ENCODE data around the gene LOXHD1. TPM values are rescaled to one million over a fixed set of nuclear protein-coding genes. Genes with fewer than 3 reads are reported as not detected.

Gene LOXHD1
- total RNA-seq, 1 experiment from 2014 or later: 0.35 TPM

- TF ChIP-seq FOXP4 (CRISPR knock-in tag; IDR thresholded peaks at IDR 0.05): no peak
- TF ChIP-seq, protein P1, sequence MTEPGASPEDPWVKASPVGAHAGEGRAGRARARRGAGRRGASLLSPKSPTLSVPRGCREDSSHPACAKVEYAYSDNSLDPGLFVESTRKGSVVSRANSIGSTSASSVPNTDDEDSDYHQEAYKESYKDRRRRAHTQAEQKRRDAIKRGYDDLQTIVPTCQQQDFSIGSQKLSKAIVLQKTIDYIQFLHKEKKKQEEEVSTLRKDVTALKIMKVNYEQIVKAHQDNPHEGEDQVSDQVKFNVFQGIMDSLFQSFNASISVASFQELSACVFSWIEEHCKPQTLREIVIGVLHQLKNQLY (CRISPR knock-in tag; IDR thresholded peaks at IDR 0.05): no peak
- TF ChIP-seq SMAD4 (CRISPR knock-in tag; IDR thresholded peaks at IDR 0.05): no peak
- TF ChIP-seq, protein P2, sequence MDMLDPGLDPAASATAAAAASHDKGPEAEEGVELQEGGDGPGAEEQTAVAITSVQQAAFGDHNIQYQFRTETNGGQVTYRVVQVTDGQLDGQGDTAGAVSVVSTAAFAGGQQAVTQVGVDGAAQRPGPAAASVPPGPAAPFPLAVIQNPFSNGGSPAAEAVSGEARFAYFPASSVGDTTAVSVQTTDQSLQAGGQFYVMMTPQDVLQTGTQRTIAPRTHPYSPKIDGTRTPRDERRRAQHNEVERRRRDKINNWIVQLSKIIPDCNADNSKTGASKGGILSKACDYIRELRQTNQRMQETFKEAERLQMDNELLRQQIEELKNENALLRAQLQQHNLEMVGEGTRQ (CRISPR knock-in tag; IDR thresholded peaks at IDR 0.05): no peak
- no peak for TF ChIP-seq TEAD1 (CRISPR knock-in tag; IDR thresholded peaks at IDR 0.05)
- TF ChIP-seq PREB (CRISPR knock-in tag; IDR thresholded peaks at IDR 0.05; ENCODE audit: borderline replicate concordance): no peak
Observed at GRCh38 chr18:46609048-46609447, 48.0 kb downstream of the LOXHD1 start (continued).

- H3K4me3 Mint-ChIP-seq: no peak overlapping the region
- TF ChIP-seq JAZF1 (CRISPR knock-in tag; IDR thresholded peaks at IDR 0.05) (no peak), ESRRA (CRISPR knock-in tag; IDR thresholded peaks at IDR 0.05; ENCODE audit: borderline replicate concordance) (no peak), RELA (CRISPR knock-in tag; IDR thresholded peaks at IDR 0.05; ENCODE audit: borderline replicate concordance) (no peak), ZNF232 (CRISPR knock-in tag; IDR thresholded peaks at IDR 0.05) (no peak), GRHL2 (CRISPR knock-in tag; IDR thresholded peaks at IDR 0.05; ENCODE audit: insufficient replicate concordance, severe bottlenecking) (no peak), PREB (CRISPR knock-in tag; IDR thresholded peaks at IDR 0.05; ENCODE audit: borderline replicate concordance) (no peak), MXD4 (CRISPR knock-in tag; IDR thresholded peaks at IDR 0.05; ENCODE audit: borderline replicate concordance) (no peak), JUN (CRISPR knock-in tag; IDR thresholded peaks at IDR 0.05) (no peak), CREB1 (CRISPR knock-in tag; IDR thresholded peaks at IDR 0.05) (no peak)
- TF ChIP-seq, protein P3, sequence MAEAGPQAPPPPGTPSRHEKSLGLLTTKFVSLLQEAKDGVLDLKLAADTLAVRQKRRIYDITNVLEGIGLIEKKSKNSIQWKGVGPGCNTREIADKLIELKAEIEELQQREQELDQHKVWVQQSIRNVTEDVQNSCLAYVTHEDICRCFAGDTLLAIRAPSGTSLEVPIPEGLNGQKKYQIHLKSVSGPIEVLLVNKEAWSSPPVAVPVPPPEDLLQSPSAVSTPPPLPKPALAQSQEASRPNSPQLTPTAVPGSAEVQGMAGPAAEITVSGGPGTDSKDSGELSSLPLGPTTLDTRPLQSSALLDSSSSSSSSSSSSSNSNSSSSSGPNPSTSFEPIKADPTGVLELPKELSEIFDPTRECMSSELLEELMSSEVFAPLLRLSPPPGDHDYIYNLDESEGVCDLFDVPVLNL (CRISPR knock-in tag; IDR thresholded peaks at IDR 0.05; ENCODE audit: borderline replicate concordance, low read depth): no peak
- TF ChIP-seq, protein P4, sequence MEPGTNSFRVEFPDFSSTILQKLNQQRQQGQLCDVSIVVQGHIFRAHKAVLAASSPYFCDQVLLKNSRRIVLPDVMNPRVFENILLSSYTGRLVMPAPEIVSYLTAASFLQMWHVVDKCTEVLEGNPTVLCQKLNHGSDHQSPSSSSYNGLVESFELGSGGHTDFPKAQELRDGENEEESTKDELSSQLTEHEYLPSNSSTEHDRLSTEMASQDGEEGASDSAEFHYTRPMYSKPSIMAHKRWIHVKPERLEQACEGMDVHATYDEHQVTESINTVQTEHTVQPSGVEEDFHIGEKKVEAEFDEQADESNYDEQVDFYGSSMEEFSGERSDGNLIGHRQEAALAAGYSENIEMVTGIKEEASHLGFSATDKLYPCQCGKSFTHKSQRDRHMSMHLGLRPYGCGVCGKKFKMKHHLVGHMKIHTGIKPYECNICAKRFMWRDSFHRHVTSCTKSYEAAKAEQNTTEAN (CRISPR knock-in tag; IDR thresholded peaks at IDR 0.05): no peak
- no peaks in the 10 kb centered on the region for H3K36me3 Mint-ChIP-seq
- H3K27me3 Mint-ChIP-seq (ENCODE audit: low read depth): no peaks in the 10 kb centered on the region
- no peak for DNase-seq (ENCODE audit: low spot score)
- no peak overlapping the region for H3K27ac Mint-ChIP-seq
- POLR2A ChIA-PET: no interaction called here
- CTCF ChIA-PET: interaction anchor here (1.6 to 2.0 kb wide), 2 partner anchors 15 to 50 kb away, joined by 9 to 14 read pairs; partner anchors contain the start of gene LOXHD1
- H3K4me1 Mint-ChIP-seq: no peaks in the 10 kb centered on the region
- ATAC-seq: no peak
- no peaks in the 10 kb centered on the region for H3K9me3 Mint-ChIP-seq
Observed at GRCh38 chr18:46607926-46608325, 49.1 kb downstream of the LOXHD1 start.
